ENCODE measurements around the gene NIN. TPM values are rescaled to one million over a fixed set of nuclear protein-coding genes. Genes with fewer than 3 reads are reported as not detected.

NIN gene
- total RNA-seq, 1 experiment from 2014 or later = 26.6 TPM

- CTCF ChIA-PET = no interaction called here
- intact Hi-C loops (cut with micrococcal nuclease; ENCODE audit: unreplicated experiment) = no loop called here
- H3K4me1 Mint-ChIP-seq (ENCODE audit: low read depth, unreplicated experiment) = peaks cover 50% of the 10 kb centered on the region
- DNase-seq = no peak
- H3K27ac Mint-ChIP-seq (ENCODE audit: unreplicated experiment) = no peak overlapping the region
- no peak overlapping the region for H3K4me3 Mint-ChIP-seq (ENCODE audit: low read depth, unreplicated experiment)
- H3K27me3 Mint-ChIP-seq (ENCODE audit: unreplicated experiment) = no peaks in the 10 kb centered on the region
- no peaks in the 10 kb centered on the region for H3K36me3 Mint-ChIP-seq (ENCODE audit: insufficient read depth, unreplicated experiment)
- no TSS peak for BruUV-seq (replicated peaks)
- TF ChIP-seq, protein P1, sequence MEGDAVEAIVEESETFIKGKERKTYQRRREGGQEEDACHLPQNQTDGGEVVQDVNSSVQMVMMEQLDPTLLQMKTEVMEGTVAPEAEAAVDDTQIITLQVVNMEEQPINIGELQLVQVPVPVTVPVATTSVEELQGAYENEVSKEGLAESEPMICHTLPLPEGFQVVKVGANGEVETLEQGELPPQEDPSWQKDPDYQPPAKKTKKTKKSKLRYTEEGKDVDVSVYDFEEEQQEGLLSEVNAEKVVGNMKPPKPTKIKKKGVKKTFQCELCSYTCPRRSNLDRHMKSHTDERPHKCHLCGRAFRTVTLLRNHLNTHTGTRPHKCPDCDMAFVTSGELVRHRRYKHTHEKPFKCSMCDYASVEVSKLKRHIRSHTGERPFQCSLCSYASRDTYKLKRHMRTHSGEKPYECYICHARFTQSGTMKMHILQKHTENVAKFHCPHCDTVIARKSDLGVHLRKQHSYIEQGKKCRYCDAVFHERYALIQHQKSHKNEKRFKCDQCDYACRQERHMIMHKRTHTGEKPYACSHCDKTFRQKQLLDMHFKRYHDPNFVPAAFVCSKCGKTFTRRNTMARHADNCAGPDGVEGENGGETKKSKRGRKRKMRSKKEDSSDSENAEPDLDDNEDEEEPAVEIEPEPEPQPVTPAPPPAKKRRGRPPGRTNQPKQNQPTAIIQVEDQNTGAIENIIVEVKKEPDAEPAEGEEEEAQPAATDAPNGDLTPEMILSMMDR (IDR thresholded peaks at IDR 0.05; ENCODE audit: unreplicated experiment) = no peak
- peaks cover 4% of the 10 kb centered on the region for H3K9me3 Mint-ChIP-seq (ENCODE audit: low read depth, unreplicated experiment)
These were observed 151.3 kb downstream of the NIN start for GRCh38 chr14:50679674-50680073.

DNA sequence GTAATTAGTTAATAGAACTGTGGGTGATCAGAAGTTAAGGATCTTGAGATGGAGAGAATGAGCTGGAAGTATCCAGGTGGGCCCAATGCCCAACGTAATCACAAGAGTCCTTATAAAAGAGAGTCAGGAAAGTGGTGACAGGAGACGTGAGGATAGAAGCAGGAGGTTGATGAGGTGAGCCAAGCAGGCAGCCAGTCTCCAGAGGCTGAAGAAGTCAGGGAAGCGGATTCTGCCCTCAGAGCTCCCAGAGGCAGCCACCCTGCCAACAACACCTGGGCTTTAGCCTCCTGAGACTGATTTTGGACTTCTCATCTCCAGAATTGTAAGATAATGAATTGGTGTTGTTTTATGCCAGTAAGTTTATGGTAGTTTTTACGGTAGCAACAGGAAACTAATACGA, 152.8 kb downstream of the NIN start:
- TF ChIP-seq, protein P1 (IDR thresholded peaks at IDR 0.05; ENCODE audit: unreplicated experiment) = no peak
- Mint-ChIP-seq H3K9me3 (ENCODE audit: low read depth, unreplicated experiment) (peaks cover 4% of the 10 kb centered on the region), H3K36me3 (ENCODE audit: insufficient read depth, unreplicated experiment) (no peaks in the 10 kb centered on the region), H3K4me3 (ENCODE audit: low read depth, unreplicated experiment) (peak overlapping the region; percentile 15), H3K27me3 (ENCODE audit: unreplicated experiment) (no peaks in the 10 kb centered on the region), H3K27ac (ENCODE audit: unreplicated experiment) (peak overlapping the region; percentile 75), H3K4me1 (ENCODE audit: low read depth, unreplicated experiment) (peaks cover 50% of the 10 kb centered on the region)
- BruUV-seq (replicated peaks) = no TSS peak
- no peak for DNase-seq
- CTCF ChIA-PET = interaction anchor here (0.7 to 1.7 kb wide), 2 partner anchors 12 to 20 kb away, joined by 3 to 4 read pairs; no protein-coding TSS in a partner anchor
- intact Hi-C loops (cut with micrococcal nuclease; ENCODE audit: unreplicated experiment) = no loop called here

DNA sequence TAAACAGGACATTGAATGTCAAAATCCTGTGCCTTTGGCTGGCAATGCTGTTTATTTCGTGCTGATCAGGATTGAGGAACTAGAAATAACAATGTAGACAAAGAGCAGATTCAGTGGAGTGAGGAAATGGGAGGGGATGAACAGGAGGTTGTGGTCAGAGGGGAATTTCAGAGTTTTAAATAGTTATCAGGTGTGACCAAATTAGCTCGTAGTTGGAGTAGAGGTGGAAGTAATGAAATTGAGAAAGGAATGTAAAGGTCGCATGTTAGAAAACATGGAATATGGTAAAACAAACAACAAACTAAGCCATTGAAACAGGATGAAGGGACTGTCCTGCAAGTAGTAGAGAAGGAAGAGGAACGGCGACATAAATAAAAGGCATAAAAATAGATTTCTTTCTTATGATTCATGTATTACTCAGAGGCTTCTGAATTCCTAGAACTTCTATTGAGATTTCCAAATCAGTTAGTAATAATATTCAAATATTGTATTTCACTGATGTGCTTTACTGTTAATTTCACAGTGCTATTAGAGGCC, 153.4 kb downstream of the NIN start:
- peaks cover 4% of the 10 kb centered on the region for H3K9me3 Mint-ChIP-seq (ENCODE audit: low read depth, unreplicated experiment)
- DNase-seq = peak; percentile 56
- intact Hi-C loops (cut with micrococcal nuclease; ENCODE audit: unreplicated experiment) = loop anchor here (1.0 kb wide), 1 partner anchor 8 kb away; no protein-coding TSS in a partner anchor
- H3K27me3 Mint-ChIP-seq (ENCODE audit: unreplicated experiment) = no peaks in the 10 kb centered on the region
- peaks cover 50% of the 10 kb centered on the region for H3K4me1 Mint-ChIP-seq (ENCODE audit: low read depth, unreplicated experiment)
- TF ChIP-seq, protein P1 (IDR thresholded peaks at IDR 0.05; ENCODE audit: unreplicated experiment) = no peak
- CTCF ChIA-PET = interaction anchor here (0.7 to 1.7 kb wide), 3 partner anchors 10 to 19 kb away, joined by 3 to 4 read pairs (median 3); no protein-coding TSS in a partner anchor
- no peaks in the 10 kb centered on the region for H3K36me3 Mint-ChIP-seq (ENCODE audit: insufficient read depth, unreplicated experiment)
- no TSS peak for BruUV-seq (replicated peaks)
- H3K27ac Mint-ChIP-seq (ENCODE audit: unreplicated experiment) = peak overlapping the region; percentile 75
- H3K4me3 Mint-ChIP-seq (ENCODE audit: low read depth, unreplicated experiment) = peak overlapping the region; percentile 15

GRCh38 chr14:50676814-50677516, 154.0 kb downstream of the NIN start:
- CTCF ChIA-PET = interaction anchor here (0.7 to 1.7 kb wide), 2 partner anchors 11 kb away, joined by 3 to 4 read pairs; no protein-coding TSS in a partner anchor
- intact Hi-C loops (cut with micrococcal nuclease; ENCODE audit: unreplicated experiment) = loop anchor here (1.0 kb wide), 1 partner anchor 8 kb away; no protein-coding TSS in a partner anchor
- TSS peak; percentile 93 for BruUV-seq (replicated peaks)
- TF ChIP-seq, protein P1 (IDR thresholded peaks at IDR 0.05; ENCODE audit: unreplicated experiment) = no peak
- no peak for DNase-seq
- Mint-ChIP-seq H3K4me1 (ENCODE audit: low read depth, unreplicated experiment) (peaks cover 50% of the 10 kb centered on the region), H3K9me3 (ENCODE audit: low read depth, unreplicated experiment) (peaks cover 4% of the 10 kb centered on the region), H3K27ac (ENCODE audit: unreplicated experiment) (peak overlapping the region; percentile 75), H3K4me3 (ENCODE audit: low read depth, unreplicated experiment) (peak overlapping the region; percentile 15), H3K27me3 (ENCODE audit: unreplicated experiment) (no peaks in the 10 kb centered on the region), H3K36me3 (ENCODE audit: insufficient read depth, unreplicated experiment) (no peaks in the 10 kb centered on the region)
